PFSK-1 (cell line): ENCODE measurements around the gene ELAPOR1.

ENCODE experiments used
- FOXP2 ChIP-seq: optimal IDR thresholded peaks from 2 replicates; pipeline ENCODE3; 2011; ENCODE audit warnings: borderline replicate concordance, control low read depth, inconsistent platforms; ENCODE audit not compliant: insufficient read depth; ENCODE audit errors: extremely low read length, extremely low read depth
- POLR2AphosphoS5 ChIP-seq: IDR thresholded peaks from 2 replicates; pipeline ENCODE4 v1.6.1; 2012; ENCODE audit warnings: low read depth, mild to moderate bottlenecking, control low read depth, low read length, moderate library complexity
- REST ChIP-seq, 2 experiments: IDR thresholded peaks; 2 replicates each; pipeline versions ENCODE4 v1.6.1 to v1.8.0; 2011 to 2012; ENCODE audit warnings: low read depth in 2 of 2, low read length in 2 of 2, control low read depth in 1 of 2, inconsistent platforms in 1 of 2, mild to moderate bottlenecking in 1 of 2, moderate library complexity in 1 of 2; ENCODE audit not compliant: insufficient read depth in 1 of 2
- SIN3A ChIP-seq: IDR thresholded peaks from 2 replicates; pipeline ENCODE4 v1.6.1; 2012; ENCODE audit warnings: mild to moderate bottlenecking, low read length, moderate library complexity, borderline replicate concordance; ENCODE audit not compliant: insufficient read depth
- TAF1 ChIP-seq: IDR thresholded peaks from 2 replicates; pipeline ENCODE4 v1.6.1; 2012; ENCODE audit warnings: low read length, control low read depth, borderline replicate concordance; ENCODE audit not compliant: insufficient read depth

ELAPOR1 gene

GRCh38 chr1:109156916-109157385 lies 43.0 kb downstream of the ELAPOR1 start:
- no peak for TF ChIP-seq FOXP2
- TF ChIP-seq POLR2AphosphoS5: no peak
- TF ChIP-seq TAF1: no peak
- no peak for TF ChIP-seq REST (IDR thresholded peaks at IDR 0.05; ENCODE audit: insufficient read depth in 1 of 2, low read depth in 2 of 2, low read length in 2 of 2)
- no peak for TF ChIP-seq SIN3A

GRCh38 chr1:109158433-109158832 lies 44.5 kb downstream of the ELAPOR1 start:
- no peak for TF ChIP-seq POLR2AphosphoS5
- no peak for TF ChIP-seq FOXP2
- no peak for TF ChIP-seq REST (IDR thresholded peaks at IDR 0.05; ENCODE audit: insufficient read depth in 1 of 2, low read depth in 2 of 2, low read length in 2 of 2)
- TF ChIP-seq SIN3A: no peak
- TF ChIP-seq TAF1: no peak

DNA sequence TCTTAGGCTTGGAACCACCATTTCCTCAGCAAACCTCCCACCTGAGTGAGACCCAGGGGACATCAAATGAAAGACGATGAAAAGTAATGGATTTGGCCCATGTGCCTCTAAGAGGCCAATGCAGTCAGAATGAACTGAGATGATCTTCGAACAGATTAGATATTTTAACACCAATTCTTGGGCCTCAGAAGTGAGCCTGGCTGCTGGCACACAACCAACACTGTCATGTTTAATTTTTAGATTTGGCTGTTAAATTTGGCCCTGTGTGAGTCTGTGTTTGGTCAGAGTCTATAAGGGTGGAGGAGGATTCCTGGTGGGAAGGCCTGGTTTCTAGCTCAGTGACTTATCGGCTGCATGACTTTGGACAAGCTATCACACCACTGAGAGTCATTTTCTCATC lies 45.4 kb downstream of the ELAPOR1 start:
- TF ChIP-seq REST (IDR thresholded peaks at IDR 0.05; ENCODE audit: insufficient read depth in 1 of 2, low read depth in 2 of 2, low read length in 2 of 2) (no peak), SIN3A (no peak), FOXP2 (no peak), TAF1 (no peak), POLR2AphosphoS5 (no peak)

GRCh38 chr1:109160071-109160840 lies 46.3 kb downstream of the ELAPOR1 start:
- TF ChIP-seq SIN3A (no peak), REST (IDR thresholded peaks at IDR 0.05; ENCODE audit: insufficient read depth in 1 of 2, low read depth in 2 of 2, low read length in 2 of 2) (no peak), POLR2AphosphoS5 (no peak), FOXP2 (no peak), TAF1 (no peak)
